Smooth muscle cell (in vitro differentiated cells): ENCODE data around the gene CT55. TPM values are rescaled to one million over a fixed set of nuclear protein-coding genes. Genes with fewer than 3 reads are reported as not detected.
"Not testable (repeated sequence)": the region's sequence is repeated elsewhere in the genome, so short reads cannot be mapped to it uniquely, and the experiment has no call there.

Experiments
- DNase-seq: peaks from one replicate; lab custom pipeline; 2025; ENCODE audit not compliant: unreplicated experiment; lab: John Stamatoyannopoulos, UW
- H2AFZ ChIP-seq: fragments of 200-600 bp; sonication (generic); 2 replicates; pipeline ENCODE4 v1.6.0; 2016; ENCODE audit warnings: antibody characterized with exemption, low read depth, mild to moderate bottlenecking
- H3F3A ChIP-seq: fragments of 200-600 bp; sonication (generic); 2 replicates; pipeline ENCODE4 v1.6.0; 2017; ENCODE audit warnings: antibody characterized with exemption, low read depth
- H3K27ac ChIP-seq: fragments of 200-600 bp; sonication (generic); 2 replicates; pipeline ENCODE4 v1.5.1; 2016; ENCODE audit warnings: low read depth, mild to moderate bottlenecking
- H3K27me3 ChIP-seq: fragments of 200-600 bp; sonication (generic); 2 replicates; pipeline ENCODE4 v1.6.1; 2016; ENCODE audit warnings: low read depth, mild to moderate bottlenecking
- H3K36me3 ChIP-seq: fragments of 200-600 bp; sonication (generic); 2 replicates; pipeline ENCODE4 v1.5.1; 2016; ENCODE audit warnings: low read depth
- H3K4me1 ChIP-seq: fragments of 200-600 bp; sonication (generic); 2 replicates; pipeline ENCODE4 v1.5.1; 2016; ENCODE audit warnings: low read depth
- H3K4me2 ChIP-seq: fragments of 200-600 bp; sonication (generic); 2 replicates; pipeline ENCODE4 v1.6.0; 2016; ENCODE audit warnings: mild to moderate bottlenecking
- H3K4me3 ChIP-seq: fragments of 200-600 bp; sonication (generic); 2 replicates; pipeline ENCODE4 v1.5.1; 2016; ENCODE audit warnings: mild to moderate bottlenecking
- H3K79me2 ChIP-seq: fragments of 200-600 bp; sonication (generic); 2 replicates; pipeline ENCODE4 v1.6.0; 2016; ENCODE audit warnings: low read depth, mild to moderate bottlenecking
- H3K9ac ChIP-seq: fragments of 200-600 bp; sonication (generic); 2 replicates; pipeline ENCODE4 v1.6.0; 2016; ENCODE audit warnings: low read depth
- H3K9me3 ChIP-seq: fragments of 200-600 bp; sonication (generic); replicated peaks from 2 replicates; pipeline ENCODE4 v1.5.1; 2016; ENCODE audit warnings: low read depth
- H4K20me1 ChIP-seq: fragments of 200-600 bp; sonication (generic); 2 replicates; pipeline ENCODE4 v1.6.0; 2016; ENCODE audit warnings: low read depth
- CTCF ChIP-seq: fragments of 200-600 bp; sonication (generic); IDR thresholded peaks from 2 replicates; pipeline ENCODE4 v1.5.1; 2017; ENCODE audit warnings: borderline replicate concordance, mild to moderate bottlenecking, antibody characterized with exemption; ENCODE audit not compliant: insufficient read depth, poor library complexity, severe bottlenecking
- WGBS: methylation state at CpG from one replicate; pipeline ENCODE4 v1.1.7; 2016; ENCODE audit warnings: low lambda C conversion rate; 5-methylcytosine and 5-hydroxymethylcytosine counted together
- polyA plus RNA-seq: library from polyadenylated mRNA; unstranded; fragments of >200 nt; fragmentation: Nextera tagmentation; extraction: Ambion mirVana; gene quantifications from 2 replicates; pipeline ENCODE4 v1.2.1, GENCODE V29; 2016
- total RNA-seq: library from RNA; depleted of rRNA; stranded (reverse); fragments of >200 nt; gene quantifications from 2 replicates; pipeline ENCODE4 v1.2.3, GENCODE V29; 2014

Gene CT55
- total RNA-seq, result not detected in 2 replicates
- polyA plus RNA-seq, result not detected in 2 replicates

- WGBS, result 90% methylated on average over 24 of the region's 27 CpGs
Observed at GRCh38 chrX:135170877-135171519, at the start of gene CT55. Gene CT55 (minus strand): TSS chrX:135171398. CDS start chrX:135171171, 227 bp downstream.

GRCh38 chrX:135213200-135213844, 42.1 kb upstream of the CT55 start:
- H3K79me2 ChIP-seq, result no peaks in the 10 kb centered on the region
- H3K9ac ChIP-seq, result no peak overlapping the region
- no peak for DNase-seq
- no peaks in the 10 kb centered on the region for H3F3A ChIP-seq
- H4K20me1 ChIP-seq, result no peaks in the 10 kb centered on the region
- H3K4me1 ChIP-seq, result no peaks in the 10 kb centered on the region
- WGBS, result 85% methylated on average over 8 of the region's 8 CpGs
- no peak overlapping the region for H2AFZ ChIP-seq
- no peaks in the 10 kb centered on the region for H3K27me3 ChIP-seq
- H3K4me2 ChIP-seq, result no peak overlapping the region
- no peak for TF ChIP-seq CTCF
- no peak overlapping the region for H3K27ac ChIP-seq
- H3K9me3 ChIP-seq, result no peaks in the 10 kb centered on the region
- no peak overlapping the region for H3K4me3 ChIP-seq
- H3K36me3 ChIP-seq, result no peaks in the 10 kb centered on the region

More at GRCh38 chrX:135170877-135171519, at the start of gene CT55:
- Histone ChIP-seq H3K9ac (no peak within 1 kb of the TSS), H3K4me1 (no peaks in the 10 kb centered on the region), H3K27me3 (no peaks in the 10 kb centered on the region), H4K20me1 (no peaks in the 10 kb centered on the region), H3K27ac (no peak within 1 kb of the TSS), H3K4me2 (no peak within 1 kb of the TSS), H3K9me3 (no peaks in the 10 kb centered on the region), H3F3A (no peaks in the 10 kb centered on the region), H3K79me2 (no peaks in the 10 kb centered on the region), H2AFZ (no peak within 1 kb of the TSS), H3K4me3 (no peak within 1 kb of the TSS), H3K36me3 (no peaks in the 10 kb centered on the region)
- no peak for DNase-seq
- no peak for TF ChIP-seq CTCF

GRCh38 chrX:135206427-135206826, 35.2 kb upstream of the CT55 start:
- H3K36me3 ChIP-seq, H3K9me3 ChIP-seq, H3K9ac ChIP-seq, H3K79me2 ChIP-seq, DNase-seq, H3K4me2 ChIP-seq, H4K20me1 ChIP-seq, H3K4me3 ChIP-seq, H2AFZ ChIP-seq, H3K4me1 ChIP-seq, H3K27ac ChIP-seq, H3F3A ChIP-seq, H3K27me3 ChIP-seq: not testable (repeated sequence)
- peak; percentile 47 for TF ChIP-seq CTCF
- 43% methylated on average over 11 of the region's 11 CpGs for WGBS
